GM19328 (cell line): Measurements from ENCODE around the gene TRAF1.
"Not testable (repeated sequence)": the region's sequence is repeated elsewhere in the genome, so short reads cannot be mapped to it uniquely, and the experiment has no call there.

Experiments used
- ATAC-seq: cut with Tn5 transposase; IDR thresholded peaks from one replicate; pipeline ENCODE4 v1.9.1; 2021; ENCODE audit warnings: mild to moderate bottlenecking, moderate library complexity; ENCODE audit not compliant: unreplicated experiment

The TRAF1 gene

GRCh38 chr9:120926397-120926928 is at the start of gene TRAF1:
TSS of gene TRAF1 (minus strand) at chr9:120926796. CDS start at chr9:120926075, 721 bp downstream.
- ATAC-seq = peak; percentile 17

GRCh38 chr9:120974921-120975320 is 48.3 kb upstream of the TRAF1 start:
- no peak for ATAC-seq

GRCh38 chr9:120974181-120974580 is 47.6 kb upstream of the TRAF1 start:
- ATAC-seq = no peak

- no peak for ATAC-seq
These were observed 45.3 kb upstream of the TRAF1 start for GRCh38 chr9:120971938-120972337.

- ATAC-seq = not testable (repeated sequence)
These were observed 44.9 kb upstream of the TRAF1 start for GRCh38 chr9:120971471-120971870.

- ATAC-seq = no peak
These were observed 43.6 kb upstream of the TRAF1 start for GRCh38 chr9:120970244-120970643.

- ATAC-seq = no peak
These were observed 39.4 kb upstream of the TRAF1 start for GRCh38 chr9:120966013-120966369.

- ATAC-seq = no peak
These were observed 38.9 kb upstream of the TRAF1 start for GRCh38 chr9:120965344-120966012.

- no peak for ATAC-seq
These were observed 35.3 kb upstream of the TRAF1 start for GRCh38 chr9:120961936-120962335.

- no peak for ATAC-seq
These were observed 33.4 kb upstream of the TRAF1 start for GRCh38 chr9:120960001-120960400.

GRCh38 chr9:120956862-120957261 is 30.3 kb upstream of the TRAF1 start:
- ATAC-seq = no peak

- ATAC-seq = no peak
These were observed 25.5 kb upstream of the TRAF1 start for GRCh38 chr9:120951960-120952618.

- ATAC-seq = no peak
These were observed 24.1 kb upstream of the TRAF1 start for GRCh38 chr9:120950421-120951388.

GRCh38 chr9:120949290-120949689 is 22.7 kb upstream of the TRAF1 start:
- no peak for ATAC-seq

GRCh38 chr9:120948824-120949223 is 22.2 kb upstream of the TRAF1 start:
- no peak for ATAC-seq

GRCh38 chr9:120947222-120947621 is 20.6 kb upstream of the TRAF1 start:
- ATAC-seq = no peak

- no peak for ATAC-seq
These were observed 19.7 kb upstream of the TRAF1 start for GRCh38 chr9:120946259-120946658.

- ATAC-seq = no peak
These were observed 18.4 kb upstream of the TRAF1 start for GRCh38 chr9:120944948-120945347.

- no peak for ATAC-seq
These were observed 17.8 kb upstream of the TRAF1 start for GRCh38 chr9:120944434-120944843.

GRCh38 chr9:120942186-120943001 is 15.8 kb upstream of the TRAF1 start:
- ATAC-seq = no peak
